Testis (tissue), 3 donors: Measurements from ENCODE around the gene CENPT. TPM values are rescaled to one million over a fixed set of nuclear protein-coding genes. Genes with fewer than 3 reads are reported as not detected.
A peak's percentile ranks its signal among the peaks of the same experiment; 100 is the strongest.
"Not testable (repeated sequence)": the region's sequence is repeated elsewhere in the genome, so short reads cannot be mapped to it uniquely, and the experiment has no call there.

Source experiments
- DNase-seq: peaks from one replicate; pipeline ENCODE4 v3.0.0-alpha.2; 2019
- H3K27ac ChIP-seq, 2 donors: fragments of 200-600 bp; sonication (generic); one replicate each; pipeline ENCODE4 v1.5.1; 2019
- H3K27me3 ChIP-seq: fragments of 200-600 bp; sonication (generic); one replicate; pipeline ENCODE4 v1.5.1; 2019
- H3K36me3 ChIP-seq: fragments of 200-600 bp; sonication (generic); one replicate; pipeline ENCODE4 v1.5.1; 2017; ENCODE audit warnings: low read depth; ENCODE audit errors: missing control alignments
- H3K4me1 ChIP-seq: fragments of 200-600 bp; sonication (generic); one replicate; pipeline ENCODE4 v1.5.1; 2019
- H3K4me3 ChIP-seq, 2 donors: fragments of 200-600 bp; sonication (generic); one replicate each; pipeline ENCODE4 v1.5.1; 2017 to 2019
- H3K9me3 ChIP-seq: fragments of 200-600 bp; sonication (generic); one replicate; pipeline ENCODE4 v1.5.1; 2017
- CTCF ChIP-seq, 3 experiments: fragments of 450-650 bp in 2 of 3; fragments of 200-600 bp in 1 of 3; sonication (generic) in 1 of 3; IDR thresholded peaks; one replicate each; pipeline ENCODE4 v1.5.1; 2016 to 2019; ENCODE audit warnings: antibody characterized with exemption in 3 of 3, mild to moderate bottlenecking in 2 of 3, moderate library complexity in 1 of 3
- POLR2A ChIP-seq: fragments of 450-650 bp; IDR thresholded peaks from one replicate; pipeline ENCODE4 v1.6.1; 2017; ENCODE audit warnings: antibody characterized with exemption, mild to moderate bottlenecking, moderate library complexity
- WGBS, 2 donors: methylation state at CpG; one replicate each; pipeline ENCODE4 v1.1.5; 2018; 5-methylcytosine and 5-hydroxymethylcytosine counted together
- intact Hi-C: fragments of 100-400 bp; cut with DNase I; formaldehyde crosslinking; loops from one replicate; pipeline ENCODE4 v1.15.1; 2023; ENCODE audit warnings: low total_unique reads
- polyA plus RNA-seq: library from polyadenylated mRNA; stranded (reverse); fragments of 350-450 nt; fragmentation: Illumina TruSeq; extraction: RNeasy Lipid Tissue Mini Kit (QIAGEN cat#74804); gene quantifications from one replicate; pipeline ENCODE4 v1.2.3, GENCODE V29; 2014; ENCODE audit warnings: low read depth, low replicate concordance; ENCODE audit not compliant: insufficient read depth
- total RNA-seq, 2 donors: library from RNA; depleted of rRNA; stranded (reverse); fragments of >200 nt; gene quantifications; one replicate each; pipeline ENCODE4 v1.2.3, GENCODE V29; 2016

The CENPT gene
- total and polyA plus RNA-seq, 3 donors from 2014 or later: 108 to 154 (median 115) TPM

GRCh38 chr16:67868290-67868689, 20.8 kb upstream of the CENPT start:
- DNase-seq: no peak
- TF ChIP-seq POLR2A (no peak), CTCF (IDR thresholded peaks at IDR 0.05) (no peak)
- 90 to 95% methylated on average over 6 of the region's 6 CpGs for WGBS, 2 donors
- peaks cover 13% of the 10 kb centered on the region for H3K4me1 ChIP-seq
- no peak overlapping the region for H3K4me3 ChIP-seq
- no peak overlapping the region for H3K27ac ChIP-seq
- H3K27me3 ChIP-seq: no peaks in the 10 kb centered on the region
- no peaks in the 10 kb centered on the region for H3K36me3 ChIP-seq
- intact Hi-C loops: no loop called here
- H3K9me3 ChIP-seq: no peaks in the 10 kb centered on the region

GRCh38 chr16:67865318-67865717, 17.8 kb upstream of the CENPT start:
- H3K4me1 ChIP-seq: peaks cover 25% of the 10 kb centered on the region
- intact Hi-C loops: no loop called here
- no peaks in the 10 kb centered on the region for H3K9me3 ChIP-seq
- no peak overlapping the region for H3K4me3 ChIP-seq
- no peaks in the 10 kb centered on the region for H3K27me3 ChIP-seq
- no peaks in the 10 kb centered on the region for H3K36me3 ChIP-seq
- H3K27ac ChIP-seq: no peak overlapping the region
- WGBS, 2 donors: 90% methylated on average over 2 of the region's 2 CpGs
- TF ChIP-seq CTCF (IDR thresholded peaks at IDR 0.05) (no peak), POLR2A (no peak)
- DNase-seq: no peak

GRCh38 chr16:67864594-67864993, 17.1 kb upstream of the CENPT start:
- DNase-seq: no peak
- Histone ChIP-seq H3K27me3 (no peaks in the 10 kb centered on the region), H3K9me3 (no peaks in the 10 kb centered on the region), H3K36me3 (no peaks in the 10 kb centered on the region), H3K4me1 (peaks cover 25% of the 10 kb centered on the region), H3K4me3 (no peak overlapping the region), H3K27ac (no peak overlapping the region)
- 80 to 84% methylated on average over 2 of the region's 2 CpGs for WGBS, 2 donors
- intact Hi-C loops: no loop called here
- TF ChIP-seq POLR2A: no peak
- no peak for TF ChIP-seq CTCF (IDR thresholded peaks at IDR 0.05)

GRCh38 chr16:67864044-67864443, 16.6 kb upstream of the CENPT start:
- H3K36me3 ChIP-seq, intact Hi-C loops, H3K4me3 ChIP-seq, H3K27me3 ChIP-seq, DNase-seq, H3K9me3 ChIP-seq: not testable (repeated sequence)
- Histone ChIP-seq H3K27ac (peak overlapping the region; percentile 35 to 79), H3K4me1 (peaks cover 25% of the 10 kb centered on the region)
- 81 to 90% methylated on average over 6 of the region's 6 CpGs for WGBS, 2 donors

GRCh38 chr16:67862623-67863583, 15.4 kb upstream of the CENPT start:
- Histone ChIP-seq H3K27me3 (no peaks in the 10 kb centered on the region), H3K4me1 (peaks cover 33% of the 10 kb centered on the region), H3K27ac (peak overlapping the region; percentile 35 to 79), H3K4me3 (no peak overlapping the region), H3K9me3 (no peaks in the 10 kb centered on the region), H3K36me3 (no peaks in the 10 kb centered on the region)
- WGBS, 2 donors: 50 to 61% methylated on average over 11 of the region's 11 CpGs
- TF ChIP-seq POLR2A: no peak
- intact Hi-C loops: no loop called here
- DNase-seq: peak; percentile 74
